Keratinocyte (primary cell): ENCODE measurements around the gene CDH6.

Experiments used
- CTCF ChIP-seq, 3 experiments: IDR thresholded peaks in 1 of 3; conservative IDR thresholded peaks in 1 of 3; optimal IDR thresholded peaks in 1 of 3; 2 replicates in 2 of 3; 3 replicates in 1 of 3; pipeline versions ENCODE3 to v1.5.1; 2011; ENCODE audit warnings: low read length in 3 of 3, mild to moderate bottlenecking in 3 of 3, moderate library complexity in 2 of 3, control low read depth in 1 of 3, inconsistent platforms in 1 of 3; ENCODE audit not compliant: insufficient read depth in 2 of 3; ENCODE audit errors: extremely low read depth in 1 of 3
- EZH2 ChIP-seq: IDR thresholded peaks from one replicate; pipeline ENCODE4 v1.6.1; 2012; ENCODE audit warnings: inconsistent platforms, mild to moderate bottlenecking, low read length, moderate library complexity

DNA sequence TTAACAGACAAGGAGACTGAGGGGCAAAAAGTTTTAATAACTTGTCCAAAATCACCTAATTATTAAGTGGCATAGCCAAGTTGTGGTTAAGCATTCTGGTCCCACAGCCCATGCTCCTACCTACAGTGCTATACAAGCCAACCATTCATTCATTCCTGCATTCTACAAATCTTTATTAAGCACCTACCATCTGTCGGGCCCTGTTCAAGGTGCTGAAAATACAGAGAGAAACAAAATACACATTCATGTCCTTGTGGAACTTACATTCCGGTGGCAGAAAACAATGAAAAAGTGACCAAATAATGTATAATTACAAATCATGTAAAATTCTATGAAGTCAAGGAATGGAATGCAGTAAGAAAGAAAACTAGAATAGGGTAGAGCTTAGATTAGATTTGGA, 27.8 kb upstream of the CDH6 start:
- no peak for TF ChIP-seq EZH2
- TF ChIP-seq CTCF (optimal IDR thresholded peaks at IDR 0.05 in 1 of 3, IDR thresholded peaks at IDR 0.05 in 1 of 3, conservative IDR thresholded peaks at IDR 0.05 in 1 of 3; ENCODE audit: extremely low read depth in 1 of 3, insufficient read depth in 2 of 3, low read length in 3 of 3), result no peak
